ENCODE results near the gene BRINP1.

DNA sequence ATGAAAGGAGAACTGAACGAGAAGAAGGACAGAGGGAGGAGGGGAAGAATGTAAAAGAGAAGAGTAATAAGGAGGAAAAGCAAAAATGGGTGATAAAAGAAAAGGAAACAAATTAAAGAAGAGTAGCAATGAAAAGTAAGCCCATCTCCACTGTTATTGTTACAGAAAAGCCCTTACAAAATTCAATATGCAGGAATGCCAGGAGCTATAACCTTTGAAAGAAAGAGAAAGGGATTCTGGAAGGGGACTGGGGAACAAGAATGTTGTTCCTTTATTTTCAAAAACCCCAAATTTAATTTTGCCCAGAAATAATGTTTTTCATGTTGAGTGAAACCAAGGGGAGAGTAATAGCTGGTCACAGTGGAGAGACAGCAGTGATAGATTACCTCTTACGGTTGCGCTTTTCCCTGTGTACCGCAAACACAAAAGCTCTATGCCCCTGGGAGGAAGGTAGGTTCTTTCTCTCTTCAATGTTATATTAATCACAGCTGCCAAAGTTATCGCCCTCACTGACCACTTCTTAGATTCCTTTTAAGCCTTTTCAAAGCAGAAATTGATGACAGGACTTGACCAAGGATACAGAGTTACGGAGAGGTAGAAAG lies 86.7 kb downstream of the BRINP1 start:
- no peak for TF ChIP-seq CTCF (IDR thresholded peaks at IDR 0.05)
- TF ChIP-seq POLR2A (IDR thresholded peaks at IDR 0.05): no peak

Data from right lobe of liver (tissue), 4 donors.